Measurements from ENCODE around the gene MBNL2.

The MBNL2 gene

DNA sequence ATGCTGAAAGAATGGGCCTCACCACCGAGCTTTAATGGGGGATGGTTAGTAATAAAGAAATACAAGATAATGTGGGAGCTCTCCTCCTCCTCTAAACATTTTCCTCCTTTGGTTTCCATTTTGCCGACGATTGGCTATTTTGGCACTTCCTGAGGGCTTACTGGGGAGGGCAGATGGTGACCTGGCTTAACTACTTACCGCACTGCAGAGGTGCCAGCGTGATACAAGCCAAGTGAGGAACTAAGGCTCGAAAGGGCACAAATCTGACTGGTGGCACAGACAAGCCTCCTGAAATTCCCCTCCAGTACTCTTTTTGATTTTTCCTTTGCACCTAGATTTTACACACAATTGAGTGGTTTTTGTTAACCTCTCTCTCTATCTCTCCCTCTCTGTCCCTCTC, 158.6 kb downstream of the MBNL2 start:
- peaks cover 28% of the 10 kb centered on the region for H3K36me3 Mint-ChIP-seq
- no peaks in the 10 kb centered on the region for H3K27me3 Mint-ChIP-seq
- peaks cover 3% of the 10 kb centered on the region for H3K4me1 Mint-ChIP-seq
- no peaks in the 10 kb centered on the region for H3K9me3 Mint-ChIP-seq
- ATAC-seq (ENCODE audit: low read depth) (no peak), DNase-seq (ENCODE audit: low spot score in 2 of 2) (no peak)
- H3K4me3 Mint-ChIP-seq: no peak overlapping the region
- no peak overlapping the region for H3K27ac Mint-ChIP-seq

DNA sequence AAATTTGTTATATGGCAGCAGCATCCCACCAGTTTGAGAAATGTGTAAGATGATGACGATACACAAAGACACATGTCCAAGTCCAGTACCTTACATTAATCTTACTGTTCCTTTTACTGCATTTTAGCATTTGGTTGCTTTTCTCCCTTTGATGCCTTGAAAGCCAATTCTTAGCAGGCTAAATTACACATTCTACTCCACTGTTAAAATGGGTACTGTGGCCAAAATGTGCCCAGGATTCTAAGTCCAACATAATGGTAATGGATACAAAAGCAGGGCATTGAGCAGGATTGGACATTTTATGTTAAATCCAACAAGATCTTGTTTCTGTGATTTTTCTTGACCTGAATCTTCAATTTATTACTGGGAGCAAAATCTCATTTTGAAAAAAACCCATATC, 159.1 kb downstream of the MBNL2 start:
- Mint-ChIP-seq H3K4me3 (no peak overlapping the region), H3K27me3 (no peaks in the 10 kb centered on the region), H3K9me3 (no peaks in the 10 kb centered on the region), H3K27ac (no peak overlapping the region), H3K36me3 (peaks cover 25% of the 10 kb centered on the region), H3K4me1 (peaks cover 3% of the 10 kb centered on the region)
- DNase-seq (ENCODE audit: low spot score in 2 of 2): no peak
- ATAC-seq (ENCODE audit: low read depth): no peak

DNA sequence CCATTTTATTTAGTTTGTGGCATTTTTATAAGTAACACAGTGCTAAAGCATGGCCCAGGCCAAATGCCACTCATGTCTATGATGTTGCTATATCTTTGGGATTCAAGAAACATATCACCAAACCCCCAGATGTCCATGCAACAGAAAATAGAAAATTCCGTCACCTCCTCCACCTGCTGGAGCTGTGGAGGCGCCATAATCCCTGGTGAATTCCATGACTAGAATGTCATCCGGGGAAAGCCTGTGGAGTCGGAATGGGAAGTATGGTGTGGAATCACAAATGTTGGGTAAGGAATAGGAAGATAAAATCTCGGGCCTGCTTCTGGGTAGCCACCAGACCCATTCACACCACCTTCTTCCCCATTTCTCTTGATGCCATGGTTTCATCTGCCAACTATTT, 160.1 kb downstream of the MBNL2 start:
- Mint-ChIP-seq H3K27ac (no peak overlapping the region), H3K36me3 (peaks cover 24% of the 10 kb centered on the region), H3K27me3 (no peaks in the 10 kb centered on the region), H3K9me3 (no peaks in the 10 kb centered on the region), H3K4me1 (peaks cover 8% of the 10 kb centered on the region), H3K4me3 (no peak overlapping the region)
- DNase-seq (ENCODE audit: low spot score in 2 of 2): no peak
- no peak for ATAC-seq (ENCODE audit: low read depth)

DNA sequence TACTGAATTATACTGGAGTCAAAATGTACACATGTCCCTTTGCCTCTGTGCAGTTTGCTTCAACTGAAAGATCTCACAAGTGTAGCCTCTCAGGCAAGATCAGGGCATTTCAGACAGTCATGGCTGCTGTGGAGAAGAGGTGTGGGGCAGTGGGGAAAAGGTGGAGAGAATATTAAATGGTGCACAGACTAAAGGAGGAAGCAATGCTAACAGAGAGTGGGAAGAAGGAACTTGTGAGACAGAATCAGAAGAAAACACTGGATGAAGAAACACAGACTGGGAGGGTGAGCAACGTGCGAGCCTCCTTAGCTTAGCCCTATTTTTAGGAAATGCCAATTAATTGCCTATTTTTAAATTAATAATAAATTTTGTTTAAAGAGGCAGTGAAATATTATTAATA, 162.2 kb downstream of the MBNL2 start:
- H3K27ac Mint-ChIP-seq: no peak overlapping the region
- peaks cover 16% of the 10 kb centered on the region for H3K4me1 Mint-ChIP-seq
- no peaks in the 10 kb centered on the region for H3K27me3 Mint-ChIP-seq
- no peaks in the 10 kb centered on the region for H3K9me3 Mint-ChIP-seq
- no peak overlapping the region for H3K4me3 Mint-ChIP-seq
- no peak for DNase-seq (ENCODE audit: low spot score in 2 of 2)
- ATAC-seq (ENCODE audit: low read depth): no peak
- H3K36me3 Mint-ChIP-seq: peaks cover 21% of the 10 kb centered on the region

DNA sequence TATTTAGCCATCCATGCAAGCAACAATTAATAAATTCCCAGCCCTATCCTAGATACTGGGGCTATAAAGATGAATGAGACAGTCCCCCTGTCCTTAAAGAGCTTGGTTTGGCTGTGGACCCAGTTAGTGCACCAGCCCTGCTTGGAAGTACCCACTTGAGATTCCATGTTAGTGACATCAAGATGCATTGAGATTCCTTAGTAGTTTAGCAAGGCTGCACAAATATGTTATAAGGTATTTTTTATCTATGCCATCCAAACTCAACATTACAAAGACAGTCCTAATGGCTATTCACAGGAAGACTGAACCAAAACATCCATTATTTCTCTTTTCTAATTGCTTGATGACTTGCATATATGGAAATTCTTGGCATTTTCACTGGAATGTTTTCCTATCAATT, 163.0 kb downstream of the MBNL2 start:
- no peak for DNase-seq (ENCODE audit: low spot score in 2 of 2)
- Mint-ChIP-seq H3K4me3 (no peak overlapping the region), H3K9me3 (no peaks in the 10 kb centered on the region), H3K36me3 (peaks cover 20% of the 10 kb centered on the region), H3K27ac (no peak overlapping the region), H3K27me3 (no peaks in the 10 kb centered on the region), H3K4me1 (peaks cover 16% of the 10 kb centered on the region)
- ATAC-seq (ENCODE audit: low read depth): no peak

DNA sequence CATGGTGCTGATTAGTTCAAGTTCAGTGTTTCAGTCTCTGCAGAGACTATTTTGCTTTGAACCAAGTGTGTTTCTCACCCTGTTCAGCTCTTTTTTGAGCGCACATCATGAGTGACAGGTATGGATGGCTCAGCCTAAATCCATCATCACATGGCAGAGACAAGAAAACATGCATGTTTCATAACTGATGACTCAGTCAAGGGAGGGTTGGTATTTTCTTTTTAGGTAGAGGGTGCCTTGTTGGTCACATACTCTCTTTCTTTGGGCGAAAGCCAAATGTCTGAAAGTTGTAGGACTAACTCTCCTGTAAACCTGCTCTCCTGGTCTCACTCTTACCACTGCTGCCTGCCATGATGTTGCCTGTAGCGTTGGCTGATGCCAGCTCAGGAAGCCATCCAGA, 163.7 kb downstream of the MBNL2 start:
- Mint-ChIP-seq H3K4me1 (peaks cover 16% of the 10 kb centered on the region), H3K27me3 (no peaks in the 10 kb centered on the region), H3K9me3 (no peaks in the 10 kb centered on the region), H3K27ac (no peak overlapping the region), H3K36me3 (peaks cover 18% of the 10 kb centered on the region), H3K4me3 (no peak overlapping the region)
- ATAC-seq (ENCODE audit: low read depth) (no peak), DNase-seq (ENCODE audit: low spot score in 2 of 2) (no peak)

DNA sequence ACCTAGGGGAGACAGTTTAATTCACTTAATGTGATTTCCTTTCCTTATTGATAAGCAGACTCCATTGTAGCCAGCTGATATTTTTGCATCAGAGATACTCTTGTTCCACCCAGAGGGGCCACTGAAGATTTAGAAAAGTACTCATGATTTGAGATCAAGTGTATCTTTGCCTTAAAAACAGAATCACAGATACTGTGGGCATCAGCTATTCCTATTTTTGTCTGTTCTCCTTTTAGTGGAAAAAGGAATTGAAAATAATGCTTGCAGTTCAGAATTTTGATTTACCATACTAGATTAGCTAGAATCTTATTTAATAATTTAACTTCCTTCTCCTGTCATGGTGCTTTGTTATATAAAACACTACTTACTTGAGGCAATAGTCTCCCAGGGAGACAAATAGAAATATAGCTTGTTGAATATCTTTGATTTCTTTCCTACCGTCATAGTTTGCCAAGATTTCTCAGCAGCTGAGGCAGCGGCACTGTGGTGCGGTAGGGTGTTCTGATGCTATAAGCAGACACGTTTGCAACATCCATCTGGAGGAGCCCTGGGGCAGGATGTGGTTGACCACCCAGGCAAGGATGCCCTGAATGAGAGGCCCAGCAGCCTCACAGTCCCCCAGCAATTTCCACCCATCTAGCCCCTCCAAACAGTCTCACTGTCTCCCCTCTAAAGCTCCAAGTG, 164.8 kb downstream of the MBNL2 start:
- no peak overlapping the region for H3K4me3 Mint-ChIP-seq
- peaks cover 16% of the 10 kb centered on the region for H3K4me1 Mint-ChIP-seq
- no peaks in the 10 kb centered on the region for H3K27me3 Mint-ChIP-seq
- H3K36me3 Mint-ChIP-seq: peaks cover 20% of the 10 kb centered on the region
- no peaks in the 10 kb centered on the region for H3K9me3 Mint-ChIP-seq
- DNase-seq (ENCODE audit: low spot score in 2 of 2) (no peak), ATAC-seq (ENCODE audit: low read depth) (no peak)
- no peak overlapping the region for H3K27ac Mint-ChIP-seq

DNA sequence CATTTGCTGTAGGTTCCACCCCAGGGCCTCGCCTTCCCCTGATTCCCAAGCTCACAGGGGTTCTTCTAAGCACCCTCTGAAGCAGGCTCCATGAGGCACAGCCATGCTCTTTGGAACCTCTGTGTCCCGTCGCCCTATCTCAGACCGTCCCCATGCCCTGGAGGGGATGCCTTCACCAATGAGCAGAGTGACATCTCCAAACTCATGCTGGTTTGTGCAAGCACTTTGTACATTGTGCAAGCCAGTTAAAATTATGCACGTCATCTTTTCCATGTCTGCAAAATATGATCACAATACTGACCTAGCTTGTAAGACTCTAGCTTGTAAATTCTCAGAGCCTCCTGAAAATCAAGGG, 165.3 kb downstream of the MBNL2 start:
- Mint-ChIP-seq H3K27ac (peak overlapping the region; percentile 32), H3K9me3 (no peaks in the 10 kb centered on the region), H3K36me3 (peaks cover 18% of the 10 kb centered on the region), H3K4me3 (no peak overlapping the region), H3K27me3 (no peaks in the 10 kb centered on the region), H3K4me1 (peaks cover 16% of the 10 kb centered on the region)
- DNase-seq (ENCODE audit: low spot score in 2 of 2) (no peak), ATAC-seq (ENCODE audit: low read depth) (no peak)

DNA sequence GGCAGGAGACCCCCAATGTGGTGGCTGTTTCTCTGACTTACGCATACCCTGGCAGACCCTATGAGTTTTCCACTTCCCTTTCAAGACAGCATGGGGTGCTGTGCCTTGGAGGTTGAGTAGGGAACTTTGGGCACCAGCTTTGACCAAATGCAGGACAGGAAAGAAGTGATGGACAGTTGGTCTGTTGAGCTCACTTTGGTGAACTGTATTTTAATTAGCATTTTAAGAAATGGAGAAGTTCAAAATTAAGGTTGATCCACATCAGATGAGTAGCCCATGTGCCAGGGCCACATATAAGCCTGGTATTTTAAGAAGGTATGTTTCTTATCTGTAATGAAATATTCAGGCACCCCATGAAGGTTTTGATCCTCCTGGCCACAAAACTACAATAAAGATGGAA, 165.8 kb downstream of the MBNL2 start:
- DNase-seq (ENCODE audit: low spot score in 2 of 2) (no peak), ATAC-seq (ENCODE audit: low read depth) (no peak)
- peak overlapping the region; percentile 32 for H3K27ac Mint-ChIP-seq
- H3K27me3 Mint-ChIP-seq: no peaks in the 10 kb centered on the region
- H3K4me3 Mint-ChIP-seq: no peak overlapping the region
- no peaks in the 10 kb centered on the region for H3K9me3 Mint-ChIP-seq
- peaks cover 16% of the 10 kb centered on the region for H3K4me1 Mint-ChIP-seq
- peaks cover 14% of the 10 kb centered on the region for H3K36me3 Mint-ChIP-seq

DNA sequence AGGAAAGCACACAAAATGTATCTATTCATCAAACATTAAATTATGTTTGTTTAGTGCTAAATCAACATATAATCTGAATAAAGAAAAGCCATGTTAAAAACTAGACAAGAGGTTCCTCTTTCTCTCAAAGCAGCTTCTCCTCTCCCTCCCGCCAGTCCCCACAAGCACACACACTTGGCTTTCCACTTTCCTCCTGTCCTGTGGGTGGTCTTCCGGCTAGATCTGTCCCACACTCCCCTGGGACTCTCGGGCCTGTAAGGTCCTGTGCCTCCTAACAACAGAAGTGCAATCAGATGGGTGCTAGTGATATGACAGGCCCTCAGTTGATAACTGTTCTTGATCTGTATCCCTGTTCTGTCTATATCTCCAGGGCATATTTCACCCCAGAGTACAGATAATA, 166.2 kb downstream of the MBNL2 start:
- Mint-ChIP-seq H3K4me3 (no peak overlapping the region), H3K36me3 (peaks cover 14% of the 10 kb centered on the region), H3K27ac (peak overlapping the region; percentile 32), H3K9me3 (no peaks in the 10 kb centered on the region), H3K4me1 (peaks cover 16% of the 10 kb centered on the region), H3K27me3 (no peaks in the 10 kb centered on the region)
- ATAC-seq (ENCODE audit: low read depth) (no peak), DNase-seq (ENCODE audit: low spot score in 2 of 2) (no peak)

DNA sequence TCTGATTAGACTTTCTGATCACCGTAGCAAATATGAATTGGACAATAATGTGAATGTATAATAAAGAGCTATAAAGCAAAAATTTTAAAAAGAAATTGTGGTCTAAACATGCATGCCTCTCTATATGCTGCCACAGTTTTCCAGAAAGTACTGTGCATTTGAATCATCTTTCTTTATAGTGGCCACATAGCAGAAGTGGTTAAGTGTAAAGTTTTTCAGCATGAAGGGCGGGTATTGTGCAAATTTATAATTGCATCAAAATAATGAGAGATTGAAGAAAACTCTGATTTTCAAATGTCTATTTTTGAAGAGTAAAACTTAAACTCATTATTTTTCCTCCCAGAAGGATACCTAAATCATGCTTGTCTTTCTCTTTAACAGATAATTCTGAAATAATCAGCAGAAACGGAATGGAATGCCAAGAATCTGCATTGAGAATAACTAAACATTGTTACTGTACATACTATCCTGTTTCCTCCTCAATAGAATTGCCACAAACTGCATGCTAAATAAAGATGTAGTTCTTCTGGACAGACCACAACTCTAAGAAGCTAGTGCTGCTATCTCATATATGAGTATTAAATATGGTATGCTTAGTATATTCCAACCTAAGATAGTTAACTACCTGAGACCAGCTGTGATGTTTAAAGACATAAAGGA, 168.9 kb downstream of the MBNL2 start:
- DNase-seq (ENCODE audit: low spot score in 2 of 2): no peak
- peaks cover 13% of the 10 kb centered on the region for H3K36me3 Mint-ChIP-seq

DNA sequence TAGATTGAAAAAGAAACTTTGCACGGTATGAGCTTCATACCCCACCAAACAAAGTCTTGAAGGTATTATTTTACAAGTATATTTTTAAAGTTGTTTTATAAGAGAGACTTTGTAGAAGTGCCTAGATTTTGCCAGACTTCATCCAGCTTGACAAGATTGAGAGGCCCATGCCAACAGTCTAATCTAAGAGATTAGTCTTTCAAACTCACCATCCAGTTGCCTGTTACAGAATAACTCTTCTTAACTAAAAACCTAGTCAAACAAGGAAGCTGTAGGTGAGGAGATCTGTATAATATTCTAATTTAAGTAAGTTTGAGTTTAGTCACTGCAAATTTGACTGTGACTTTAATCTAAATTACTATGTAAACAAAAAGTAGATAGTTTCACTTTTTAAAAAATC, 169.9 kb downstream of the MBNL2 start:
- ATAC-seq (ENCODE audit: low read depth): no peak
- Mint-ChIP-seq H3K36me3 (peaks cover 13% of the 10 kb centered on the region), H3K4me1 (peaks cover 10% of the 10 kb centered on the region), H3K27me3 (no peaks in the 10 kb centered on the region), H3K4me3 (no peak overlapping the region), H3K27ac (no peak overlapping the region), H3K9me3 (no peaks in the 10 kb centered on the region)
- no peak for DNase-seq (ENCODE audit: low spot score in 2 of 2)

More for the DNA sequence above, 168.9 kb downstream of the MBNL2 start:
- H3K27me3 Mint-ChIP-seq: no peaks in the 10 kb centered on the region
- H3K9me3 Mint-ChIP-seq: no peaks in the 10 kb centered on the region
- no peak overlapping the region for H3K4me3 Mint-ChIP-seq
- H3K4me1 Mint-ChIP-seq: peaks cover 13% of the 10 kb centered on the region
- ATAC-seq (ENCODE audit: low read depth): no peak
- no peak overlapping the region for H3K27ac Mint-ChIP-seq

DNA sequence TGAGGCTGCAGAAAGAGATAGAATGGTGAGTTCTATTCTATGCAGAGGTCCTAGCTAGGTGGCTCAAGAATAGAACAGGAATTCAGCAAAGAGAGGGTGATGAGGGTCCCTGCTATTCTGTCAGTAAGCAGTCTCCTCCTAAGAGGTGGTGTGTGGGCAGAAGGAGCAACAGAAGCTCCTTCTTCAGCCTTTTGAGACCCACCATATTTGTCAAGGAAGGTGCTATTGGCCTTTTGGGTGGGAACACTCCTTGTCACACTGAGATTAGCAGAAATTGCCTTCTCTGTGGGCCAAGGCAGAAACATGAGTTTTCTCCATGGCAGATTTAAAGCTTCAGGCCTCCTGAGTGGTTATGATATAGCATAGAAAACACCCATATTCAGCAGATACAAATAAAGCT, 172.4 kb downstream of the MBNL2 start:
- H3K4me3 Mint-ChIP-seq: no peak overlapping the region
- peaks cover 7% of the 10 kb centered on the region for H3K36me3 Mint-ChIP-seq
- ATAC-seq (ENCODE audit: low read depth) (no peak), DNase-seq (ENCODE audit: low spot score in 2 of 2) (no peak)
- no peaks in the 10 kb centered on the region for H3K27me3 Mint-ChIP-seq
- no peaks in the 10 kb centered on the region for H3K9me3 Mint-ChIP-seq
- H3K4me1 Mint-ChIP-seq: no peaks in the 10 kb centered on the region
- H3K27ac Mint-ChIP-seq: no peak overlapping the region

DNA sequence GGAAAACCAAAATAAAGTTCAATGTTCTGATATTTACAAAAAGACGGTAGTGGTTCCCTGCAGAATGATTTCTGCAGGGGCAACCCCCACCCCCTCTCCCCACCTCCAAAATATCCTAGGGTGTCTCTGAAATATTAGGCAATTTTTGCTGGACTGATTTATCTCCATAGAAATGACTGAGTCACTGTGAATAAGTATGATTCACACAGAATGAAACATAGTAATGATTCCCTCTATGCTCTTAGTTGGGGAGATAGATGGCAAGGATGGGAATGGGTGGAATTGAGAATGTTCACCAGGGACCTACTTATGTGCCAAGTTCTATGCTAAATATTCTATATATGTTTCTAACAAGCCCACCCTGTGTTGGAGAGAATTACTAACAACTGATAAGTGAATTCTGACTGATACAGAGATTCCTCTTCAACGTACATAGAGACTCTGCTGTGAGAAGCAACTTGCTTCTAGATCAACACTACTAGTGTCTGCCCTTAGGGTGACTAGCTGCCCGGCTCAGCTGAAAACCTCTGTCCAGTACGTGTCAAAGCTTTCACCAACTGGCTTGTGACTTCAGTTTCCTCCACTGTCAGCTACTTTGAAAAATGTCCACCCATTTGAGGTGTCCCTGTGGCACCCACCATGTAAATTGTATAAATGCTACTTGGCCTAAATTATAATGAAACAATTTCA, 173.5 kb downstream of the MBNL2 start:
- Mint-ChIP-seq H3K27me3 (no peaks in the 10 kb centered on the region), H3K4me3 (no peak overlapping the region), H3K4me1 (no peaks in the 10 kb centered on the region), H3K36me3 (peaks cover 7% of the 10 kb centered on the region), H3K27ac (no peak overlapping the region), H3K9me3 (no peaks in the 10 kb centered on the region)
- ATAC-seq (ENCODE audit: low read depth): no peak
- no peak for DNase-seq (ENCODE audit: low spot score in 2 of 2)

Data from memory B cell (primary cell).